ENCODE measurements around the gene ARHGEF40. TPM values are rescaled to one million over a fixed set of nuclear protein-coding genes. Genes with fewer than 3 reads are reported as not detected.
A peak's percentile ranks its signal among the peaks of the same experiment; 100 is the strongest.

Gene ARHGEF40
- polyA plus RNA-seq, 4 donors: 69.0 to 102 (median 79.0) TPM

GRCh38 chr14:21058903-21059302 is 11.2 kb upstream of the ARHGEF40 start:
- DNase-seq (ENCODE audit: low read depth in 4 of 4, low spot score in 2 of 4): no peak

- DNase-seq (ENCODE audit: low read depth in 4 of 4, low spot score in 2 of 4): no peak
Measured at GRCh38 chr14:21059842-21060613, 10.1 kb upstream of the ARHGEF40 start.

GRCh38 chr14:21060614-21061346 is 9.3 kb upstream of the ARHGEF40 start:
- DNase-seq (ENCODE audit: low read depth in 4 of 4, low spot score in 2 of 4): no peak

DNA sequence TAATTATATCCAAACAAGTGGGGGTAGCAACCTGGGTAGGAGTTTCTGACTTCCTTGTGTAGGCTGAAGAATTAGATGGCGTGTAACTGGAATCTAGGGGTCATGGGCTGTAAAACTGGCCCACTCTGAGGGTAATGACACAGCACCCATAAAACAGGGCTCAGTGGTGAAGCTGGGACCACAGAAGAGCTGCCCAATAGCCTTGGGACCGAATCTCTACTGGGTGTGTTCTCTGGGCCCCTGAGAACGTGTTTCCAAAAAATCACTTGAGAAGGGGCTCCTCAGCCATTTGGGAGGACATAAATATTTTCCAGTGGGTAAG is 8.8 kb upstream of the ARHGEF40 start:
- no peak for DNase-seq (ENCODE audit: low read depth in 4 of 4, low spot score in 2 of 4)

GRCh38 chr14:21063479-21063878 is 6.6 kb upstream of the ARHGEF40 start:
- DNase-seq (ENCODE audit: low read depth in 4 of 4, low spot score in 2 of 4): no peak

GRCh38 chr14:21066882-21067502 is 3.1 kb upstream of the ARHGEF40 start:
- no peak for DNase-seq (ENCODE audit: low read depth in 4 of 4, low spot score in 2 of 4)

GRCh38 chr14:21068521-21069387 is 1.4 kb upstream of the ARHGEF40 start:
- DNase-seq (ENCODE audit: low read depth in 4 of 4, low spot score in 2 of 4): peak in 3 of 4 donors; percentile 43 to 67 (median 48)

DNA sequence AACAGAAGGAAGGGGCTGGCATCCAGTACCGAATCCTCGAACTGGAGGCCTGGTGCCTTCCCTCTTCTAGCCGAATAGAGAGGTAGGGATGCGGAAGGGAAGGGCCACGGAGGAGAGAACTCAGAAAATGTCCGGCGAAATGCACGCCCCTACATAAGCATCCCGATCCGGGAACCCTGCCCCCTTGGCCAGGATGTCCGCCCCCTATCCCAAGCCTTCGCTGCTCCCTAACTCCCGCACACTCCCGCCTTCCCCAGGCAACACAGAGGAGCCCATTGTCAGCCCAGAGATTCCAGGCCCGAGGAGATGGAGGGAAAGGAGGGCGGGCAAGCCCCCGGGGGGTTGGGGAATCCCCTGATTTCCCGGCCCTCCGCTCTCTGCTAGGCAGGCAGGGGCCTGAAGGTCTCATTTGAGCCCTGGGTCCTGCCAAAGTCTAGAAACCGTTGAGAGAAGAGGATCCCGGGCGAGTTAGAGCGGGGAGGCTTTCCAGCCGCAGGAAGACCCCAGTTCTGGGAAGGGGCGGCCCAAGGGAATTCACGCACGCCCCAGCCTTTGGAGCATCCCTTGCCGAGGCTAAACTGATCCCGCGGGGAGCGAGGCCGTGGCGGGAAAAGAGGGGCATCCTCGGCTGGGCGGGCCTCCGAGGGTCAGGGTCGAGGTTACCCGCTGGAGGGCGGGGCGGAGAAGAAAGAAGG is 569 bp upstream of the ARHGEF40 start:
- DNase-seq (ENCODE audit: low read depth in 4 of 4, low spot score in 2 of 4): peak; percentile 28 to 65 (median 42)

GRCh38 chr14:21070610-21071224 is 613 bp downstream of the ARHGEF40 start:
- DNase-seq (ENCODE audit: low read depth in 4 of 4, low spot score in 2 of 4): peak; percentile 49 to 62 (median 60)

DNA sequence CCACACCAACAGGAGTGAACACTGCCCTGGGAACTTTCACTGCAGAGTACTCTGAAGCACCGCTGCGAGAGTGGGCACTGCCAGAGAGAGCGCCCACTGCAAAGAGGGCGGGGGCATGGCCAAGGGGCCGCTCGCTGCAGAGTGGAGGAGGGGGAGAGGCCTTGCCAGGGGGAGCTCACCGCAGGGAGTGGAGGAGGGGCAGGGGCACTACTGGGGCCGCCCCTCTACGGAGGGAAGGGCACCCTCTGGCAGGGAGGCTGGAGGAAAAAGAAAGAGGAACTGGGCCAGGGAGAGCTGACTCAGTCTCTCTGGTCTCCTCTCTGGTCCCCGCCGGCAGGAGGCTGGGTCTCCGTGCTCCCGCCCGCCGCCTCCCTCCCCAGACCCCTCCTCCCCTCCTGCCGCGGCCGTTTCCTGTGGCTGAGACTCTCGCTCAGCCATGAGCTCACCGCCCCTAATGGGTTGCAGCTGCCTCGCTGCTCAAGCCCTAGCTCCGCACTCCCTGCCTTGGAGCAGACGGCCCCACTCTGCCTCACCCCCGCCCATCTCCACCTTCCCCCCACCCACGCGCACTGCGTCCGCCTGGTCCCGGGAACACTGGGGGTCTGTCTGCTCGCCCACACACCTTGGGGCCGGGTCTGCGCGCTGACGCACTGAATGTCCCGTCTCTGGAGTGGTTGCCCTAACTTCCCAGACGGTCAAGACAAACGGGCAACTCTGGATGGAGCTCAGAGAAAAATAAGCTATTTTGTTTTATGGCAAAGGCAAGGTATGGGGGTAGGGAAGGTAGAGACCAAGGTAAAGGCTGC is 1.3 kb downstream of the ARHGEF40 start:
- DNase-seq (ENCODE audit: low read depth in 4 of 4, low spot score in 2 of 4): peak; percentile 74 to 87 (median 84)

DNA sequence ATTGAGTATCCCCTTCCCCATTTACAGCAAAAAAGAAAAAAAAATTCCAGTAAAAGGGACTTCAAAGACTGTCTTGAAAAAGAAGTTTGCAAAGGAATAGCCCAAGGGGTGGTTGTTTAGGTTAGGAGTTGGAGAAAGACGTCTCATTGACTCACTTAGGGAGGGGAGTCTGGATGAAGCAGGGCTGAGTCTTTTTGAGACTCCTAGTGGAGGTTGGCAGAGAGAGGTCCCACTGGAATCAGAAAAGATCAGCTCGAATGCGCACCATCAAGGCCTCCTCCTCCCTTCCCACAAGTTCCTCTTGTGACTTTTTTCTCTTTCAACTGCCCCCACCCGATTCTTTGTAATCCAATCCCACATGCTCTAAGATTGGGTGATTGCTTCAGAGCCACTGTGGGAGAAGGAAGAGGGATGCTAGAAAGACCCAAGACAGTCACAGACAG is 1.9 kb downstream of the ARHGEF40 start:
- DNase-seq (ENCODE audit: low read depth in 4 of 4, low spot score in 2 of 4): peak in 2 of 4 donors; percentile 27 to 60

- no peak for DNase-seq (ENCODE audit: low read depth in 4 of 4, low spot score in 2 of 4)
Measured at GRCh38 chr14:21072781-21073339, 2.8 kb downstream of the ARHGEF40 start.

DNA sequence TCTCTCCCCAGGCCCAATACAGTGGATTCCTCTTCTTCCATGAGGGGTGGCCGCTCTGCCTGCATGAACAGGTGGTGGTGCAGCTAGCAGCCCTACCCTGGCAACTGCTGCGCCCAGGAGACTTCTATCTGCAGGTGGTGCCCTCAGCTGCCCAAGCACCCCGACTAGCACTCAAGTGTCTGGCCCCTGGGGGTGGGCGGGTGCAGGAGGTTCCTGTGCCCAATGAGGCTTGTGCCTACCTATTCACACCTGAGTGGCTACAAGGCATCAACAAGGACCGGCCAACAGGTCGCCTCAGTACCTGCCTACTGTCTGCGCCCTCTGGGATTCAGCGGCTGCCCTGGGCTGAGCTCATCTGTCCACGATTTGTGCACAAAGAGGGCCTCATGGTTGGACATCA is 3.8 kb downstream of the ARHGEF40 start:
- DNase-seq (ENCODE audit: low read depth in 4 of 4, low spot score in 2 of 4): no peak

DNA sequence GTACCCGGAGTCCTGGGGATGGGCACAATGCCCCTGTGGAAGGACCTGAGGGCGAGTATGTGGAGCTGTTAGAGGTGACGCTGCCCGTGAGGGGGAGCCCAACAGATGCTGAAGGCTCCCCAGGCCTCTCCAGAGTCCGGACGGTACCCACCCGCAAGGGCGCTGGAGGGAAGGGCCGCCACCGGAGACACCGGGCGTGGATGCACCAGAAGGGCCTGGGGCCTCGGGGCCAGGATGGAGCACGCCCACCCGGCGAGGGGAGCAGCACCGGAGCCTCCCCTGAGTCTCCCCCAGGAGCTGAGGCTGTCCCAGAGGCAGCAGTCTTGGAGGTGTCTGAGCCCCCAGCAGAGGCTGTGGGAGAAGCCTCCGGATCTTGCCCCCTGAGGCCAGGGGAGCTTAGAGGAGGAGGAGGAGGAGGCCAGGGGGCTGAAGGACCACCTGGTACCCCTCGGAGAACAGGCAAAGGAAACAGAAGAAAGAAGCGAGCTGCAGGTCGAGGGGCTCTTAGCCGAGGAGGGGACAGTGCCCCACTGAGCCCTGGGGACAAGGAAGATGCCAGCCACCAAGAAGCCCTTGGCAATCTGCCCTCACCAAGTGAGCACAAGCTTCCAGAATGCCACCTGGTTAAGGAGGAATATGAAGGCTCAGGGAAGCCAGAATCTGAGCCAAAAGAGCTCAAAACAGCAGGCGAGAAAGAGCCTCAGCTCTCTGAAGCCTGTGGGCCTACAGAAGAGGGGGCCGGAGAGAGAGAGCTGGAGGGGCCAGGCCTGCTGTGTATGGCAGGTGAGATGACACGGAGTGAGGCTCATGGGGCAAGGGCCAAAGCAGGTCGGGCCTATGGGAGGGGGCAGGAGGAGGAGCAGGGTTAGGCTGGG is 4.5 kb downstream of the ARHGEF40 start:
- DNase-seq (ENCODE audit: low read depth in 4 of 4, low spot score in 2 of 4): no peak

DNA sequence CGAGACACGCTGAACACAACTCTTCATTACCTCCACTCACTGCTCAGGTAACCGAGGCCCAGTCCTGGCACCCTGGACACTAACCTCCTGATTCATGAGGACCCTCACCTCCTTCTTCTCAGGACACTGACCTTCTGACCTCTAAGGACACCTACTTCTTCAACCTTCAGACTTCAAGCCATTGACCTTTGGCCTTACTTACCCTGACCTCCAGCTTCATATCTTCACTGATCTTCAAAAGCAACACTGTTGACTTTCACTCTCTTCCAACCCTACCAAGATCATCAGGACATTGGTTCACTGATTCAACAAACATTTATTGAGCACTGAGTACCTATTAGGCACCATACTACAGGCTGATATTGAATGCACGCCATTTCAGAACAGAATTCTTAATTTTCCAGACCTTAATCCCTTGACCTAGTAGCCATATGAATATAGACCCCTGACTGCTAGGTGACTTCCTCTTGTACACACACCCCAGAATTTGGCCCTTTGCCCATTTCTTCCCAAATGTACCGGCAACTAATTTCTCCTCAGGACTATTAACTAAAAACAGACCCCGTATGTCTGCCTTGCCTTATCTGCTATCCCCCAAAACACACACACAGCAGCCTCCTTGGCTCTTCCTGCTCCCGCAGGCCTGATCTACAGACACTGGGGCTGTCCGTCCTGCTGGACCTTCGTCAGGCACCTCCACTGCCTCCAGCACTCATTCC is 5.8 kb downstream of the ARHGEF40 start:
- no peak for DNase-seq (ENCODE audit: low read depth in 4 of 4, low spot score in 2 of 4)

- no peak for DNase-seq (ENCODE audit: low read depth in 4 of 4, low spot score in 2 of 4)
Measured at GRCh38 chr14:21077672-21078071, 7.6 kb downstream of the ARHGEF40 start.

DNA sequence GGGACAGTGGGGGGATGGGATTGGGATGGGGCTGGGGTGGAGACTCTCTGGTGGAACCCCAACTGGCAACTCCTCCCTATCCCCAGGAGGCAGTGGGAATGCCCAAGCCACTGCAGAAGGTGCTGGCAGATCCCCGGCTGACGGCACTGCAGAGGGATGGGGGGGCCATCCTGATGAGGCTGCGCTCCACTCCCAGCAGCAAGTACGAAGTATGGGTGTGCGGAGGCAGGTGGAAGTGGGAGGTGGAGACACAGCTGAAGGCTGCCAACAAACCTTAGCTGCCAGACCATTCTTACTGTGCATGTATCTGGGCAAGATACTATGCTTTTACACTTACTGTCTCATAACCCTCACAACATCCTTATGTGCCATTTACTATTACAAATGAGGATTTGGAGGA is 8.2 kb downstream of the ARHGEF40 start:
- DNase-seq (ENCODE audit: low read depth in 4 of 4, low spot score in 2 of 4): no peak

Data from left renal cortex interstitium (tissue), 4 donors.